Natural killer cell (primary cell): Measurements from ENCODE around the gene TRAF5. TPM values are rescaled to one million over a fixed set of nuclear protein-coding genes. Genes with fewer than 3 reads are reported as not detected.
"Not testable (repeated sequence)": the region's sequence is repeated elsewhere in the genome, so short reads cannot be mapped to it uniquely, and the experiment has no call there.

Source experiments
- ATAC-seq, 3 donors: fragments of 150-1000 bp in 2 of 3; fragments of 200-7000 bp in 1 of 3; cut with Tn5 transposase; 1 replicate in 1 of 3; 2 replicates in 2 of 3; pipeline ENCODE4 v1.10.0; 2021; ENCODE audit warnings: mild to moderate bottlenecking in 2 of 3, moderate library complexity in 2 of 3
- DNase-seq, 2 donors: peaks; one replicate each; pipeline versions ENCODE4 v3.0.0 to v3.0.0-alpha.2; 2013 to 2021; ENCODE audit warnings: mixed read lengths in 1 of 2
- H3K27ac ChIP-seq: one replicate; pipeline ENCODE4 v1.5.1; 2013; ENCODE audit warnings: mild to moderate bottlenecking, low read length
- H3K27me3 ChIP-seq: one replicate; pipeline ENCODE4 v1.6.1; 2013; ENCODE audit warnings: low read length; ENCODE audit not compliant: control insufficient read depth, insufficient read depth
- H3K36me3 ChIP-seq: one replicate; pipeline ENCODE4 v1.6.1; 2013; ENCODE audit warnings: low read length; ENCODE audit not compliant: control insufficient read depth, insufficient read depth
- H3K4me1 ChIP-seq: one replicate; pipeline ENCODE4 v1.6.1; 2013; ENCODE audit warnings: low read length; ENCODE audit not compliant: control insufficient read depth, insufficient read depth
- H3K4me3 ChIP-seq: one replicate; pipeline ENCODE4 v1.5.1; 2013; ENCODE audit warnings: low read length
- H3K9me3 ChIP-seq: one replicate; pipeline ENCODE4 v1.6.1; 2013; ENCODE audit warnings: low read length; ENCODE audit not compliant: control insufficient read depth, insufficient read depth
- H3K27ac Mint-ChIP-seq, 2 donors: one replicate each; pipeline ENCODE4 v1.8.0; 2022; ENCODE audit warnings: mild to moderate bottlenecking in 2 of 2, mixed read lengths in 2 of 2, moderate library complexity in 1 of 2
- H3K27me3 Mint-ChIP-seq, 2 donors: one replicate each; pipeline ENCODE4 v1.8.0; 2022; ENCODE audit warnings: low read depth in 2 of 2, mixed read lengths in 2 of 2
- H3K36me3 Mint-ChIP-seq: one replicate; pipeline ENCODE4 v1.8.0; 2022; ENCODE audit warnings: mixed read lengths
- H3K4me1 Mint-ChIP-seq, 2 donors: one replicate each; pipeline ENCODE4 v1.8.0; 2022; ENCODE audit warnings: mixed read lengths in 2 of 2
- H3K4me3 Mint-ChIP-seq: one replicate; pipeline ENCODE4 v1.8.0; 2022; ENCODE audit warnings: mild to moderate bottlenecking, moderate library complexity, mixed read lengths
- H3K9me3 Mint-ChIP-seq, 2 donors: one replicate each; pipeline ENCODE4 v1.8.0; 2022; ENCODE audit warnings: mixed read lengths in 2 of 2
- CTCF ChIP-seq: fragments of 200-600 bp; IDR thresholded peaks from one replicate; pipeline ENCODE4 v1.8.0; 2022; ENCODE audit warnings: antibody characterized with exemption
- WGBS: methylation state at CpG from one replicate; pipeline ENCODE4 v1.1.7; 2013; ENCODE audit warnings: missing lambda C conversion rate; ENCODE audit not compliant: insufficient coverage; 5-methylcytosine and 5-hydroxymethylcytosine counted together
- intact Hi-C: fragments of 100-400 bp; cut with micrococcal nuclease; formaldehyde crosslinking; loops from one replicate; pipeline ENCODE4 v1.14.2; 2022
- total RNA-seq, 4 donors: library from RNA; stranded (reverse); fragments of 120-200 nt in 1 of 4; gene quantifications; one replicate each; pipeline versions ENCODE4 v1.2.3 to v1.2.4, GENCODE V29; 2013 to 2022

TRAF5 gene
- total RNA-seq, 3 donors from 2014 or later (not counting 1 experiment from before 2014, with no cell fraction given): 52.3 to 74.4 (median 55.6) TPM

DNA sequence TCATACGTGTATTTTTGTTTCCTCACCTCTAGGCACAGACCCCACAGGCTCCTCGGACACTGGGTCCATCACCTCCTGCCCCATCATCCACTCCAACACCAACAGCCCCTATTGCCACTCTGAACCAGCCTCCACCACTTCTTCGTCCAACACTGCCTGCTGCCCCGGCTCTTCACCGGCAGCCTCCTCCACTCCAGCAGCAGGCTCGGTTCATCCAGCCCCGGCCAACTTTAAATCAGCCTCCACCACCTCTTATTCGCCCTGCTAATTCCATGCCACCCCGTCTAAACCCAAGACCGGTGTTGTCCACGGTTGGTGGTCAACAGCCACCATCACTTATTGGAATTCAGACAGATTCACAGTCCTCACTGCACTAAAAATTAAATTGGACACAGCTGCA lies 13.2 kb upstream of the TRAF5 start:
- no peaks in the 10 kb centered on the region for H3K9me3 Mint-ChIP-seq
- H3K36me3 ChIP-seq: peaks cover 50% of the 10 kb centered on the region

DNA sequence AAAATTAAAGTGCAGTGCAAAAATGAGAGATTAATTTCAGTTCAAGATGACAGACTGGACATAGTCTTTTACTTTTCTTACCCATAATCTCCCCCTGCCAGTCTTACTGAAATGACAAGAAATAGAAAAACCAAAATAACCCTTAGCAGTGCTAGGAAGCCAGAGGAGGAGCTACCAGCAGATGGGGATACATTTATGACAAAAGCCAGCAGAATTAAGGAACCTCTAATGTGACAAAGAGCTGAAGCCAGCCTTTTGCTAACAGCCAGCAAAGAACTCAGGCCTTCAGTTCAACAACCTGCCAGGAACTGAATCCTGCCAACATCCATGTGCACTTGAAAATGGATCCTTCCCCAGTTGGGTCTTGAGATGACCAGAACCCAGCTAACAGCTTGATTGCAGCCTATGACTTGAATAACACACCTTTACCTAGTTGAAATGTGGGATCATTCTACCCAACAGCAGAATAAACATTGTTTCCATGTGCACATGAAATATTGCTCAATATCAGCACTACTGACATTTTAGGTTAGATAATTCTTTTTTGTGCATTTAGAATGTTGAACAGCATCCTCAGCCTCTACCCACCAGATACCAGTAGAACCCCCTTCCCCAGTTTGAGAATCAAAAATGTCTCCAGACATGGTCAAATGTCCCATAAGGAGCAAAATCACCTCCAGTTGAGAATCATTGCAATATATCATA lies 7.9 kb upstream of the TRAF5 start:
- H3K27ac Mint-ChIP-seq: no peak overlapping the region

More for the DNA sequence above, 13.2 kb upstream of the TRAF5 start:
- Mint-ChIP-seq H3K27me3 (no peaks in the 10 kb centered on the region), H3K4me1 (peaks cover 0 to 7% of the 10 kb centered on the region in 2 donors), H3K36me3 (peaks cover 19% of the 10 kb centered on the region), H3K4me3 (no peak overlapping the region), H3K27ac (peak overlapping the region; percentile 9 to 50)
- Histone ChIP-seq H3K27me3 (no peaks in the 10 kb centered on the region), H3K9me3 (no peaks in the 10 kb centered on the region), H3K4me1 (no peaks in the 10 kb centered on the region), H3K27ac (no peak overlapping the region), H3K4me3 (no peak overlapping the region)
- no peak for DNase-seq
- TF ChIP-seq CTCF: no peak
- 95% methylated on average over 11 of the region's 11 CpGs for WGBS
- intact Hi-C loops: no loop called here
- ATAC-seq: no peak

DNA sequence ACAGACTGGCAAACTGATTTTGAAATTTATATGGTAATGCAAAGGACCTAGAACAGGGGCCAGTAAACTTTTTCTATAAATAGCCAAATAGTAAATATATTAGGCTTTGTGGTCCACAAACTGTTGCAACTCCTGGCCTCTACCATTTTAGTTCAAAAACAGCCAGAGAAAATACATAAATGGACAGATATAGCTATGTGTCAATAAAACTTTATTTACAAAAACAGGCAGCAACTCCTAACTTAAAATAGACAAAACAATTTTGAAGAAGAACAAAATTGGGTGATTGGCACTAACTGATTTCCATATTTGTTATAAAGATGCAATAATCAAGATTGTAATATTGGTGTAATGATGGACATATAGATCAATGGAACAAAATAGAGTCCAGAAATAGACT lies 6.7 kb upstream of the TRAF5 start:
- ATAC-seq: no peak
- Histone ChIP-seq H3K36me3 (peaks cover 16% of the 10 kb centered on the region), H3K4me1 (no peaks in the 10 kb centered on the region), H3K27me3 (no peaks in the 10 kb centered on the region), H3K4me3 (no peak overlapping the region), H3K9me3 (no peaks in the 10 kb centered on the region), H3K27ac (no peak overlapping the region)
- TF ChIP-seq CTCF: no peak
- Mint-ChIP-seq H3K4me1 (peaks cover 7 to 8% of the 10 kb centered on the region in 2 donors), H3K4me3 (no peak overlapping the region), H3K27ac (no peak overlapping the region), H3K36me3 (no peaks in the 10 kb centered on the region), H3K9me3 (no peaks in the 10 kb centered on the region), H3K27me3 (no peaks in the 10 kb centered on the region)
- intact Hi-C loops: loop anchor here (5.0 kb wide), 1 partner anchor 257 kb away; the partner anchor contains the start of gene SLC30A1
- no peak for DNase-seq

More for the DNA sequence above, 7.9 kb upstream of the TRAF5 start:
- H3K4me3 ChIP-seq: no peak overlapping the region
- no peak for TF ChIP-seq CTCF
- ATAC-seq (no peak), DNase-seq (no peak)
- intact Hi-C loops: no loop called here
- peaks cover 28% of the 10 kb centered on the region for H3K36me3 ChIP-seq
- H3K27ac ChIP-seq: no peak overlapping the region
- peaks cover under 1% of the 10 kb centered on the region for H3K36me3 Mint-ChIP-seq
- no peaks in the 10 kb centered on the region for H3K27me3 Mint-ChIP-seq
- no peaks in the 10 kb centered on the region for H3K4me1 ChIP-seq
- H3K27me3 ChIP-seq: no peaks in the 10 kb centered on the region
- no peaks in the 10 kb centered on the region for H3K9me3 Mint-ChIP-seq
- H3K4me1 Mint-ChIP-seq: peaks cover 6 to 7% of the 10 kb centered on the region in 2 donors
- H3K4me3 Mint-ChIP-seq: no peak overlapping the region
- no peaks in the 10 kb centered on the region for H3K9me3 ChIP-seq

- no peak overlapping the region for H3K4me3 Mint-ChIP-seq
- H3K4me3 ChIP-seq: no peak overlapping the region
- H3K9me3 ChIP-seq: no peaks in the 10 kb centered on the region
- no peaks in the 10 kb centered on the region for H3K36me3 Mint-ChIP-seq
- H3K27me3 ChIP-seq: no peaks in the 10 kb centered on the region
- H3K36me3 ChIP-seq: peaks cover 7% of the 10 kb centered on the region
- H3K4me1 ChIP-seq: peaks cover 7% of the 10 kb centered on the region
- H3K27ac Mint-ChIP-seq: no peak overlapping the region
- no peak overlapping the region for H3K27ac ChIP-seq
- 100% methylated on average over 1 of the region's 4 CpGs for WGBS
- ATAC-seq: no peak
- no peaks in the 10 kb centered on the region for H3K9me3 Mint-ChIP-seq
- no peaks in the 10 kb centered on the region for H3K27me3 Mint-ChIP-seq
- TF ChIP-seq CTCF: no peak
- H3K4me1 Mint-ChIP-seq: peaks cover 12 to 13% of the 10 kb centered on the region in 2 donors
- intact Hi-C loops: loop anchor here (5.0 kb wide), 1 partner anchor 256 kb away; the partner anchor contains the start of gene SLC30A1
- no peak for DNase-seq
These were observed 5.7 kb upstream of the TRAF5 start for GRCh38 chr1:211320980-211321379.

GRCh38 chr1:211321646-211322045 lies 5.0 kb upstream of the TRAF5 start:
- WGBS: 82% methylated on average over 5 of the region's 7 CpGs
- not testable (repeated sequence) for H3K27me3 ChIP-seq, H3K9me3 Mint-ChIP-seq, H3K36me3 Mint-ChIP-seq, H3K4me3 ChIP-seq, H3K27ac ChIP-seq, H3K27ac Mint-ChIP-seq, ATAC-seq, DNase-seq, H3K4me3 Mint-ChIP-seq, H3K36me3 ChIP-seq, H3K9me3 ChIP-seq, H3K27me3 Mint-ChIP-seq
- H3K4me1 ChIP-seq: peaks cover 13% of the 10 kb centered on the region
- intact Hi-C loops: loop anchor here (5.0 kb wide), 1 partner anchor 256 kb away; the partner anchor contains the start of gene SLC30A1
- H3K4me1 Mint-ChIP-seq: peaks cover 12 to 18% of the 10 kb centered on the region in 2 donors
